GM12875 (cell line): ENCODE measurements around the gene RALGAPB.

Experiments
- H3K4me3 ChIP-seq: one replicate; pipeline ENCODE4 v1.5.1; 2011; ENCODE audit warnings: low read depth, low read length, control low read depth
- CTCF ChIP-seq: IDR thresholded peaks from 2 replicates; pipeline ENCODE4 v1.5.1; 2011; ENCODE audit warnings: low read depth, mild to moderate bottlenecking, control low read depth, inconsistent platforms, low read length, moderate library complexity, borderline replicate concordance; ENCODE audit not compliant: insufficient read depth

RALGAPB gene

GRCh38 chr20:38514185-38514584 is 41.5 kb downstream of the RALGAPB start:
- no peak for TF ChIP-seq CTCF
- no peak overlapping the region for H3K4me3 ChIP-seq

GRCh38 chr20:38514947-38515346 is 42.3 kb downstream of the RALGAPB start:
- H3K4me3 ChIP-seq, result no peak overlapping the region
- no peak for TF ChIP-seq CTCF

GRCh38 chr20:38515631-38516030 is 43.0 kb downstream of the RALGAPB start:
- H3K4me3 ChIP-seq, result no peak overlapping the region
- no peak for TF ChIP-seq CTCF

GRCh38 chr20:38519426-38519825 is 46.8 kb downstream of the RALGAPB start:
- no peak overlapping the region for H3K4me3 ChIP-seq
- TF ChIP-seq CTCF, result no peak

GRCh38 chr20:38520261-38520660 is 47.6 kb downstream of the RALGAPB start:
- no peak for TF ChIP-seq CTCF
- H3K4me3 ChIP-seq, result no peak overlapping the region

- no peak for TF ChIP-seq CTCF
- no peak overlapping the region for H3K4me3 ChIP-seq
These were observed 51.1 kb downstream of the RALGAPB start for GRCh38 chr20:38523697-38524096.

- no peak for TF ChIP-seq CTCF
These were observed 55.5 kb downstream of the RALGAPB start for GRCh38 chr20:38528167-38528566.

More at GRCh38 chr20:38528167-38528566, 55.5 kb downstream of the RALGAPB start:
- H3K4me3 ChIP-seq, result no peak overlapping the region
